Astrocyte (in vitro differentiated cells and primary cell): ENCODE results near the gene CD59.

Source experiments
- CTCF ChIP-seq: IDR thresholded peaks from 2 replicates; pipeline ENCODE4 v1.5.1; 2011; ENCODE audit warnings: low read depth, mild to moderate bottlenecking, inconsistent platforms, low read length, moderate library complexity; ENCODE audit not compliant: insufficient read depth
- EZH2 ChIP-seq: IDR thresholded peaks from 2 replicates; pipeline ENCODE4 v1.6.1; 2012; ENCODE audit warnings: mild to moderate bottlenecking, low read length, inconsistent platforms; ENCODE audit not compliant: insufficient read depth

- no peak for TF ChIP-seq CTCF
- no peak for TF ChIP-seq EZH2
Observed at GRCh38 chr11:33766085-33766484, 29.9 kb upstream of the CD59 start.
